ENCODE data around the gene CAMK2A.

The CAMK2A gene

DNA sequence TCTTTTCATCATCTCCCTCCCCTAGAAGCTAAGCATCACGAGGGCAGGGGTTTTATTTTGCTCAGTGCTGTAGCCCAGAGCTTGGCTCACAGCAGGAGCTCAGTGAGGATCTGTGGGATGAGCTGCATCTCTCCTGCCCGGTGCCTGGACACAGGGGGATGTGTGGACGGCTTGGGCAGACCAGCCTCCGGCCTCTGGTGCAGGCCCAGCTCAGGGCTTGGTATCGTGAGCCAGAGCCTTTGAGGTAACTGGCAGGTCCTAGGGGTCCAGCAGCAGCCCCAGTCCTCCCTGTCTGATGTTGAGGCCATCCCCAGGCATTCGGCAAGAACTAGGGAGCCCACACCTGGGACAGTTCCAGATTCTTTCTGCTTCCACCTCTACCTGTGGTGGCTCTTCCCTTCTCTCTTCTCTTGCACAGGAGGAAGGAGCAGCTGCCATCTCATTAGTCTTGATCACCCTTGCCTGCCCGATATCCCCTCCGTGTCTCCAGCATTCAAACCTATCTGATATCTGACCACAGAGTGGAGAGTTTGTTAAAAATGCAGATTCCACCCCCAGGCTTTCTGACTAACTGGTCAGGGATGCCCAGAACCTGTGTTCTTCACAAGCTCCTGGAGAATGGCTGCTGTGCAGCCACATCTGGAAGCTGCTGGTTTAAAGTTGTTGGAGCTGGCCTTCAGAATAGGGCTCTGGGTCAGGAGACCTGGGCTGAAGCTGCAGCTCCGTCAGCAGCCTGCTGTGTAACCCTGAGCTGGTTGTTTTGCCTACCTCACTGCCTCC is 107.6 kb downstream of the CAMK2A start:
- DNase-seq = no peak

- no peak for DNase-seq
Measured at GRCh38 chr5:150181027-150181426, 108.5 kb downstream of the CAMK2A start.

DNA sequence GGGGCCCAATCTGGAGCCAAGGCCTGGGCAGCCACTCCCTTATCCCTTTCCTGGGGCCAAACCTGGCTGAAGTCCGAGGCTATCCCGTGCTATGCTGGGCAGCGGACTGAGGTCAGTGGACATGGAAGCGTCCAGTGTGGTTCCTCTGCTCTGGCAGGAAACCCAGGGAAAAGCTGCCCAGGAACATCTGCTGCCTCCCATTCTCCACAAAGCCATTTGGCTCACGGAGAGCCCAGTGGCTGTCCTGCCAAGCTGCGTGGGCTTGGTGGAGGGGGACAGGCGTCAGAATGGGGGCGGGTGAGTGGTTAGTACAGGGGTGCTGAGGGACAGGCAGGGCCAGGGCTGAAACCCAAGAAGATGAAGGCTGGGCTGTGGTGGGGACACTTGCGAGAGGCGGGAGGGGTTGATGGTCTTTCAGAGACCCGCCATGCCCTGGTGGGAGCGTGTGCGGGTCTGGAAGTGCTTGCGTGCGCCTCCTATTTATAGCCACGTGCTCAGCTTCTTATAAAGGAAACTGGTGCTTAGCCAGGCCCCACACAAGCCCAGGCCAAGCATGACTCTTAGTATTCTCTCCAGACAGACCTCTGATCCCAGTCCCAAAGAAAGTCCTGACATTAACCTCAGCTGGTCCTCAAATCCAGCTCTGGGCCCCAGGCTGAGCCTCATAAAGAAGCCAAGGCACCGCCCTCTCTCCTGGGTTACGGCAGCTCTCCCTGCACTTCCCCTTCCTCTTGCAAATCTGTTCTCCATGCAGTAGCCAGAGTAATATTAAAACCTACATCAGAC is 109.1 kb downstream of the CAMK2A start:
- no peak for DNase-seq

- no peak for DNase-seq
Measured at GRCh38 chr5:150179019-150179620, 110.5 kb downstream of the CAMK2A start.

DNA sequence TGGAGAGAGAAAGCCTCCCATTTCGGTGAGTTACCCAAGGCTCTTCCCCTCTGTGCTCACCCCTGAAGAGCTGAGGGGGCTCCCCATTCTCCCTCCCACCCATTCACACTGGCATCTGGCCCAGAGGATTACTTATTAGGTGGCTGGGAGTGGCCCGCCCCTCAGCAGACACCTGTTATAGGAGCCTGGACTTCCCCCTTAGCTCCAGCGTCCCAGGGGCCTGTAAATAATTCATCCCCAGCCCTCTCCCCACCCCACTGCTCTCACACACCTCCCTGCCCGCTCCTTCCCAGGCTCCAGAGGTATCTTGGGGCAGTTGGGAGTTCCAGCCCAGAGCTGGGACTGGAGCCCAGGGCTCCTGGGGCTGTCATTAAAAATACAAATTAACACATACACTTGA is 111.3 kb downstream of the CAMK2A start:
- no peak for DNase-seq

- no peak for DNase-seq
Measured at GRCh38 chr5:150177721-150178120, 111.9 kb downstream of the CAMK2A start.

DNA sequence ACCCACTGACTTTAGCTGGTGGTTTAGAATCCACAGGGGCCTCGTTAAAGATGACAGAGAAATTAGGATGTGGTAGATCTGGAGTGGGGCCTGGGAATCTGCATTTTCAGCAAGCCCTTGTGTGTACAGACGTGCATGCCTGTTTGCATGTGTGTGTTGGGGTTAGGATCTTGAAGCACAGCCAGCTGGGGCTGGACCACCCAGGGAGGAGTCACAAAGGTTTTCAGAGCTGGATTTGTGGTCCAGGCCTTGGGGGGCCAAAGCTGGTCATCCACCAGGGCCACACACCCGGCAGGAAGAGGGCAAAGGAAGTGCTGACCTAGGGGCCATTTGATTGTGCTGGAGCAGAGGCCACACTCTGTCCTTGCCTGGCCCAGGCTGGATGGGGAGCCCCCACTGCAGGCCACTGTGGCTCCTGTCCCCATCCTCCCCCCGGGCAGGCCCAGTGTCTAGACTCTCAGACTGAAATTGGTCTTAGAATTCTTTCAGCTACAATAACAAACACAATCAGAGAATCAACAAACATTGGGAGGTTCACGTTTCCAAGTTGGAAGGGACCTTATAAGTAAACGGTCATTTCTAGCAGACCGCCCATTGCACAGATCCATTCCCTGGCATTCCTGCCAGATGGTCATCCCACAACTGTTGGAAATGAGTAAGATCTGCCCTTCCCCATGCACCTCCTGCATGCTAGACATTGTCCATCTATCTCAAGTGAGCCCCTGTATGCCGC is 112.7 kb downstream of the CAMK2A start:
- no peak for DNase-seq

DNA sequence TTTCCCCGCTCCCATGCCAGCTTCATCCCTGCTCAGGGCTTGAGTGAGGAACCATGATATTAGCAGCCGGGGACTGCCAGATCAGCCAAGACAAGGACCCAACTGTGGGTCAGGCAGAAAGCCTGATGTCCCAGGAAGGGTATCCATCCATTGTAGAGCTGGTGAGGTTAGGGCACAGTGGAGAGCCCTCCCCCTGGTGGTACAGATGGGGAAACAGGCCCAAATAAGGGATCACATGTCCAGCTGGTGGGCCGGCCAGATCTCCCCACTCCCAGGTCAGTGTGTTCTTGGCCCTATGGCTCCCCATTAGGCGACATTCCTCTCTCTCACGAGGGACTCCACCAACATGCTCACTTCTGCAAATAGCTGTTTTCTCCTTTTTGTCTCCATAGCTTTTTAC is 114.0 kb downstream of the CAMK2A start:
- DNase-seq = no peak

- DNase-seq = no peak
Measured at GRCh38 chr5:150175076-150175475, 114.5 kb downstream of the CAMK2A start.

- DNase-seq = no peak
Measured at GRCh38 chr5:150174285-150174684, 115.3 kb downstream of the CAMK2A start.

DNA sequence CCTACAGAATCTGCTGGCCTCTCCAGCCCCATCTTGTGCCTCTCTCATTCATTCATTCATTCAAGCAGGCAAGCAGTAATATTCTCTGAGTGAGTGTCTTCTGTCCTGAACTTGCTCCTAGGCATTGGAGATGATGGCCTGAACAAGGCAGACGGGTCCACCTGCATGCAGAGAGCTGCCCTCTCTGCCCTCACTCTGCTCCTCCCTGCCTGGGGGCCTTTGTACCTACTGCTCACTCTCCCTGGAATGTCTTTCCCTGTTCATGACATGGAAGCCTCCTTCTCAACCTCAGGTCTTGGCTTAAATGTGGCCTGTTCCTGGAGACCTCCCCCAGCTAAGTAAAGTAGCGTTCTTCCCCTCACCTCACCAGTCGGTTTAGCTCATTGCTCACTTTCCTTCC is 116.4 kb downstream of the CAMK2A start:
- DNase-seq = no peak

DNA sequence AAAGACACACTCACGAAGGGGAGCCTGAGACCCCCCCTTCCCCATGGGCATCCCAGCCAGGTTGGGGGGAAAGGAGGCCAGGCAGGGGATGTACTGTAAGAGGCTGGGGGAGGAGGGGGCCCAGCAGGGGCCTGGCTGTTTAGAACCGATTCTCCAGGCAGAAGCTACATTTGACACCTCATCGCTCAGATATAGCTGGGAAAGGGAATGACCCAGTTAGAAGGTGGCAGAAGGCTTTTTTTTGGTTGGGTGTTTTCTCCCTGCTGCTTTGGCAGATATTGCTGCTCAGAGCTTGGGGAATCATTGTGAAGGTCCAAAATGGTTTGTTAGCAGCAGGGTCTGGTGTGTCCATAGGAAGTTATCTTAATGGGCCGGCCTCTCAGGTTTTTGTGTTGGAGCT is 117.0 kb downstream of the CAMK2A start:
- DNase-seq = no peak

DNA sequence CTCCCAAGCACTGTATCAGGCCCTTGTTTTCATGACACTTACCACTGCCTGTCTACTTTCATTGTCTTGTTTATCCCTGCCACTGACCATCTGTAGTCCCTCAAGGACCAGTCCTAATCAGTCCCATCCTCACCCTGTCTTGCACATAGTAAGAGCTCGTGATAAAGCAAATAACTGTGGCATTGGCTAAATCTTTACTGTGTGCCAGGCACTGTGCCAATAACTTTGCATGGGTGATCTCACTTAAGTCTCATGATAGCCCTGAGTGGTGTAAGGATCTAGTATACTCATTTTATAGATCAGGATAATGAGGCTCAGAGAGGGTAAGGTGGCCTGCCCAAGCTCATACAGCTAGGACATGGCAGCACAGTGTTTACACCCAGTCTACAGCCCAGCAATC is 117.4 kb downstream of the CAMK2A start:
- DNase-seq = no peak

Measured in NCI-H187 (cell line).